Sigmoid colon (tissue), 7 donors: Measurements from ENCODE around the gene ARMH3. TPM values are rescaled to one million over a fixed set of nuclear protein-coding genes. Genes with fewer than 3 reads are reported as not detected.

Experiments
- DNase-seq: peaks from one replicate; pipeline ENCODE4 v3.0.0-alpha.2; 2019
- H3K27ac ChIP-seq, 4 donors: fragments of 200-600 bp; sonication (generic); one replicate each; pipeline ENCODE4 v1.5.1; 2016 to 2019; ENCODE audit warnings: mild to moderate bottlenecking in 1 of 4
- H3K27me3 ChIP-seq, 3 donors: fragments of 200-600 bp; sonication (generic); one replicate each; pipeline ENCODE4 v1.5.1; 2019; ENCODE audit warnings: mild to moderate bottlenecking in 1 of 3
- H3K36me3 ChIP-seq, 4 donors: fragments of 200-600 bp; sonication (generic); one replicate each; pipeline ENCODE4 v1.5.1; 2016 to 2019
- H3K4me1 ChIP-seq, 4 donors: fragments of 200-600 bp; sonication (generic); one replicate each; pipeline ENCODE4 v1.5.1; 2017 to 2019
- H3K4me3 ChIP-seq, 4 donors: fragments of 200-600 bp; sonication (generic); one replicate each; pipeline ENCODE4 v1.5.1; 2017 to 2019; ENCODE audit warnings: mild to moderate bottlenecking in 2 of 4, moderate library complexity in 1 of 4
- H3K9me3 ChIP-seq, 4 donors: fragments of 200-600 bp in 3 of 4; sonication (generic) in 3 of 4; one replicate each; pipeline versions ENCODE4 v1.5.1 to v1.6.1; 2013 to 2019
- CTCF ChIP-seq, 4 experiments: fragments of 450-650 bp in 3 of 4; fragments of 200-600 bp in 1 of 4; IDR thresholded peaks; one replicate each; pipeline ENCODE4 v1.5.1; 2016 to 2019; ENCODE audit warnings: antibody characterized with exemption in 4 of 4, mild to moderate bottlenecking in 3 of 4, moderate library complexity in 2 of 4
- EP300 ChIP-seq, 4 donors: sonication (generic); formaldehyde crosslinking; IDR thresholded peaks; one replicate each; pipeline ENCODE4 v1.6.1; 2017; ENCODE audit warnings: antibody characterized with exemption in 4 of 4
- POLR2A ChIP-seq, 2 donors: fragments of 450-650 bp; IDR thresholded peaks; one replicate each; pipeline ENCODE4 v1.6.1; 2016; ENCODE audit warnings: antibody characterized with exemption in 2 of 2, mild to moderate bottlenecking in 2 of 2, moderate library complexity in 2 of 2
- POLR2AphosphoS5 ChIP-seq, 4 donors: sonication (generic); formaldehyde crosslinking; IDR thresholded peaks; one replicate each; pipeline ENCODE4 v1.6.1; 2017; ENCODE audit warnings: antibody characterized with exemption in 4 of 4
- WGBS, 2 donors: extraction: QIAGEN DNeasy Blood & Tissue Kit; methylation state at CpG; one replicate each; pipeline ENCODE4 v1.1.7; 2013; 5-methylcytosine and 5-hydroxymethylcytosine counted together
- intact Hi-C: fragments of 100-400 bp; cut with DNase I; formaldehyde crosslinking; loops from one replicate; pipeline ENCODE4 v1.15.1; 2023
- polyA plus RNA-seq, 3 donors: library from polyadenylated mRNA; stranded (reverse); fragments of 200-250 nt; gene quantifications; one replicate each; pipeline ENCODE4 v1.2.3, GENCODE V29; 2013
- total RNA-seq, 4 donors: library from RNA; depleted of rRNA; stranded (reverse); fragments of >200 nt; gene quantifications; one replicate each; pipeline ENCODE4 v1.1.0, GENCODE V29; 2016
- donor health status: healthy with polysubstance abuse.
- donor health status: Bipolar disorder and iron deficiency.
- donor health status: healthy.

ARMH3 gene
- total and polyA plus RNA-seq, 7 donors, result 17.4 to 23.2 (median 19.1) TPM

DNA sequence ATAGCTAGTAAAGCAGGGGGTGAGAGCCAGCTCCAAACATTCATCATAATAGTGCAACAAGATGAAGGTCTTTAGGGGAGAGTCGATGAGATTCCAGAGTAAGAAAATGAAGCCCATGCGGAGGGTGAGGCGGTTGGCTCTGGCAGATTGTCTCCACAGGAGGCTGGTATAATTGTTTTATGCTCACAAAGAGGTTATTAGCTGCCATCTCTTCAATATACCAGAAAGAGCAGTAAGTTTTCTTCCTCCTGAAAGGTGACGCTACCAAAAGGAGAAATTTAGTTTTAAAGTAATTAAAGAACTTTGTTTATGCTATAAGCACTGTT, 153.2 kb downstream of the ARMH3 start:
- Histone ChIP-seq H3K4me3 (no peak overlapping the region), H3K9me3 (no peaks in the 10 kb centered on the region), H3K27ac (no peak overlapping the region), H3K27me3 (no peaks in the 10 kb centered on the region), H3K36me3 (peaks cover 0 to 7% (median 0%) of the 10 kb centered on the region in 4 donors), H3K4me1 (peaks cover 0 to 6% (median 3%) of the 10 kb centered on the region in 4 donors)
- intact Hi-C loops, result no loop called here
- no peak for TF ChIP-seq EP300 (IDR thresholded peaks at IDR 0.05)
- 95 to 97% methylated on average over 4 of the region's 4 CpGs for WGBS, 2 donors
- no peak for DNase-seq

DNA sequence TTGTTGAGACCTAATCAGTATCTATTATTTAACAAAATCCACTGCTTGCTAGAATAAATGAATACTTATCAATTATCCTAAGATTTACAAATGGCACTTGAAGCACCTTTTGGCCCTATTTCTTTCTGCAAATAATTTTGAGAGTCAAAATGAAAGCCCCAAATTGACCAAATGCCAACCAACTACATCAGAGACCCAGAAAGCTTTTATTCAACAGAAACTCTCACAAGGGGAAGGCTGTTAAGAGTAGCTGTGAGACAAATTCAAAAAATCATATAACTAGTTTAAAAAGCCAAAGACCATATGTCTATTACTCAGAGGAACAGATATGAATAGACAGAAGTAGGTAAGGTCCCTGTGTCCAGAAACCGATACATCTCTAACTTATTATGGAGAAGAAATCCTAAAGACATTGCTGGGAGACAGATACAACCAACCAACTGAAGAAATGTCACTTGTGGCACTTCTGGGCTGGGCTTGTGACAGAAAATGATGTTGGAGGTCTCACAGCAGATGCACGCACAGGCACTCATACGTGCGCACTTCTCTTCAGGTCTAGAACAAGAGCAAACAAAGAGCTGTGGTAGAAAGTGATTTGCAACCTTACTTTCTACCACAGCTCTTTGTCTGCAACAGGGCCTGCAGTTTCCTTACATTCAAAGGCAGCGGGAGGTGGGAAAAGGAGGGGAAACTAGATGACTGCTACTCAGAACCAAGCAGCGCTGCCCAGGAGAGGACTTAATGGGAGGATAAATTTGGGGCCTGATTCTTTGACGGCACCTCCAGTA, 153.7 kb downstream of the ARMH3 start:
- Histone ChIP-seq H3K27ac (no peak overlapping the region), H3K36me3 (peaks cover 0 to 7% (median 0%) of the 10 kb centered on the region in 4 donors), H3K4me3 (no peak overlapping the region), H3K9me3 (no peaks in the 10 kb centered on the region), H3K4me1 (peaks cover 0 to 10% (median 8%) of the 10 kb centered on the region in 4 donors), H3K27me3 (no peaks in the 10 kb centered on the region)
- no peak for TF ChIP-seq POLR2A (IDR thresholded peaks at IDR 0.05)
- no peak for TF ChIP-seq CTCF (IDR thresholded peaks at IDR 0.05)
- TF ChIP-seq EP300 (IDR thresholded peaks at IDR 0.05), result no peak
- no peak for TF ChIP-seq POLR2AphosphoS5 (IDR thresholded peaks at IDR 0.05)
- no peak for DNase-seq
- intact Hi-C loops, result no loop called here
- 91 to 95% methylated on average over 7 of the region's 7 CpGs for WGBS, 2 donors

- H3K4me1 ChIP-seq, result peaks cover 0 to 12% (median 8%) of the 10 kb centered on the region in 4 donors
- TF ChIP-seq CTCF (IDR thresholded peaks at IDR 0.05) (no peak), EP300 (IDR thresholded peaks at IDR 0.05) (no peak), POLR2A (IDR thresholded peaks at IDR 0.05) (no peak), POLR2AphosphoS5 (IDR thresholded peaks at IDR 0.05) (no peak)
- H3K27me3 ChIP-seq, result no peaks in the 10 kb centered on the region
- H3K27ac ChIP-seq, result no peak overlapping the region
- no peak for DNase-seq
- 63 to 90% methylated on average over 6 of the region's 6 CpGs for WGBS, 2 donors
- intact Hi-C loops, result no loop called here
- no peaks in the 10 kb centered on the region for H3K9me3 ChIP-seq
- peaks cover 0 to 7% (median 0%) of the 10 kb centered on the region in 4 donors for H3K36me3 ChIP-seq
- no peak overlapping the region for H3K4me3 ChIP-seq
These were observed 154.6 kb downstream of the ARMH3 start for GRCh38 chr10:101901340-101901739.

GRCh38 chr10:101897633-101898032, 158.3 kb downstream of the ARMH3 start:
- peaks cover 0 to 12% (median 8%) of the 10 kb centered on the region in 4 donors for H3K4me1 ChIP-seq
- H3K4me3 ChIP-seq, result no peak overlapping the region
- no peaks in the 10 kb centered on the region for H3K9me3 ChIP-seq
- TF ChIP-seq POLR2AphosphoS5 (IDR thresholded peaks at IDR 0.05) (no peak), EP300 (IDR thresholded peaks at IDR 0.05) (no peak), POLR2A (IDR thresholded peaks at IDR 0.05) (no peak)
- H3K27me3 ChIP-seq, result no peaks in the 10 kb centered on the region
- intact Hi-C loops, result no loop called here
- no peak overlapping the region for H3K27ac ChIP-seq
- H3K36me3 ChIP-seq, result peaks cover 0 to 5% (median 0%) of the 10 kb centered on the region in 4 donors
- WGBS, 2 donors, result 15 to 54% methylated on average over 4 of the region's 4 CpGs
- DNase-seq, result no peak

- DNase-seq, result no peak
- Histone ChIP-seq H3K9me3 (no peaks in the 10 kb centered on the region), H3K36me3 (no peaks in the 10 kb centered on the region), H3K4me3 (no peak overlapping the region), H3K27me3 (no peaks in the 10 kb centered on the region), H3K27ac (no peak overlapping the region), H3K4me1 (peaks cover 0 to 12% (median 8%) of the 10 kb centered on the region in 4 donors)
- 85 to 94% methylated on average over 1 of the region's 1 CpG for WGBS, 2 donors
- intact Hi-C loops, result no loop called here
- TF ChIP-seq EP300 (IDR thresholded peaks at IDR 0.05), result no peak
- no peak for TF ChIP-seq CTCF (IDR thresholded peaks at IDR 0.05)
- TF ChIP-seq POLR2A (IDR thresholded peaks at IDR 0.05), result no peak
- TF ChIP-seq POLR2AphosphoS5 (IDR thresholded peaks at IDR 0.05), result no peak
These were observed 159.6 kb downstream of the ARMH3 start for GRCh38 chr10:101896225-101896877.
